GM21786 (cell line): ENCODE results near the gene CCDC78.
"Not testable (repeated sequence)": the region's sequence is repeated elsewhere in the genome, so short reads cannot be mapped to it uniquely, and the experiment has no call there.

ENCODE experiments used
- ATAC-seq: cut with Tn5 transposase; IDR thresholded peaks from one replicate; pipeline ENCODE4 v1.9.1; 2021; ENCODE audit not compliant: unreplicated experiment

CCDC78 gene

DNA sequence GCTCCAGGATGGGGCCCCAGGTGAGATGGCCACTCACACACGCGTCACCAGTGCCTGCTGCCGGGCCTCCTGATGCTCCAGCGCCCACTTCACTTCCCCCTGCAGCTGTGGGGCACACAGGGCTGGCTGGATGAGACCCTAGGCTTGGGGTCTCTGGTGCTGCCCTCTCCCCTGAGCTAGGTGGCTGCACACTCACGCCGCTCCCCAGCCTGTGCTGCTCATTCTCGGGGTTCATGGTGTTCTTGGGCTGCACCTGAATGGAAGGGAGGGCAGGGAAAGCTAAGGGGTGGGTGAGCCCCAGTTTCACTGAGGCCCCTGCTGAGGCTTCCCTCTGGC, 1.2 kb downstream of the CCDC78 start:
- no peak for ATAC-seq

DNA sequence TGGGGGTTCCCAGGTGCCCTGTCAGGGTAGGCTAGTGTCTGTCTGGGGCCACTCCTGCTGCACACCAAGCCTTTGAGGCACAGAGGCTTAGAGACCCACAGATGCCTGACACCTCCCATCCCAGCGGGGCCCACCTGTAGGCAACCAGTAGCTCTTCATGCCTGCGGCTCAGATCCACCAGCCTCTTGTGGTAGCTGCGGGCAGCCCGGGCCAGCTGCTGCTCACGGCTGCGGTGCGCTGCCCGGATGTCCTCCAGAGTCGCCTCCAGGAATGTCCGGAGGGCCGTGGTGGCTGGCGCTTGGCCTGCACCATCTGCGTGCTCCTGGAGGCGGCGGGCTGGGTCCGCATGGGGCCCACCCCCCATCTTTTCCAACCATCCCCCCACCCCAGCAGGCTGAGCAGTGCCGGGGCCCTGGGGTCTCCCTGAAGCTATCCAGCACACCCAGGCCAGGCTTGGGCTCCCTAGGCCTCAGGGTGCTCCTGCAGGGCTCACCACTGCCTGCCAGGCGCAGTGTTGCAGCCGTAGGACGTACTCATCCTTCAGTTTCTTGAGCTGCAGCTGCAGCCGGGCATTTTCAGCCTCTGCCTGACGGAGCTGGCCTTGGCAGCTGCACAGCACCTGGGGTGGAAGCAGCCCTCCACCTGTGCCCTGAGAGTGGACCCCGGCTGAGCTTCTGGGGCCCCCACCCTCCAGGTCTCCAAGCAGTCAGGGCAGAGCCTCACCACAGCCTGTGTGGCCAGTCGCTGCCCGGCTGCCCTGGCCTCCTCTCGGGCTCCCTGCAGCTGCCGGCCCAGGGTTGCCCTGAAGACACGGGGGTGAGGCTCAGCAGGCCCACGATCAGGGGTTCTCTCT, 1.8 kb downstream of the CCDC78 start:
- no peak for ATAC-seq

DNA sequence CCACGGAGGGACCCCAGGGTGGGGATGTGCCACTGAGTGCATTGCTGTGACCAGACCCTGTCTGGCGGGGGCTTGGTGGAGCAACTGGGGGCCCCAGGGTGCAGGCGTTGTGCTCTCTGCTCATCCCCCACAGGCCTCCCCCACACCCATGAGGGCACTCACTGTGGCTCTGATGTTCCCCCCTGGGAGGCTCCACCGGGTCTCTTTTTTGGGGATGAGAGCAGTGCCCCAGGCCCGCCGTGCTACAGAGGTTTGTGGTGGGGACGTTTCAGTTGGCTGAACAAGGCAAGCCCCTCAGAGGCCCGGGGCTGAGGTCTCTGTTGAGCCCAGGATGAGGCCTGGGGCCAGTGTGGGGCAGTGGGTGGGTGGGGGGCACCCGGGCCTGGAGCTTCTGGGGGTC, 2.5 kb downstream of the CCDC78 start:
- no peak for ATAC-seq

DNA sequence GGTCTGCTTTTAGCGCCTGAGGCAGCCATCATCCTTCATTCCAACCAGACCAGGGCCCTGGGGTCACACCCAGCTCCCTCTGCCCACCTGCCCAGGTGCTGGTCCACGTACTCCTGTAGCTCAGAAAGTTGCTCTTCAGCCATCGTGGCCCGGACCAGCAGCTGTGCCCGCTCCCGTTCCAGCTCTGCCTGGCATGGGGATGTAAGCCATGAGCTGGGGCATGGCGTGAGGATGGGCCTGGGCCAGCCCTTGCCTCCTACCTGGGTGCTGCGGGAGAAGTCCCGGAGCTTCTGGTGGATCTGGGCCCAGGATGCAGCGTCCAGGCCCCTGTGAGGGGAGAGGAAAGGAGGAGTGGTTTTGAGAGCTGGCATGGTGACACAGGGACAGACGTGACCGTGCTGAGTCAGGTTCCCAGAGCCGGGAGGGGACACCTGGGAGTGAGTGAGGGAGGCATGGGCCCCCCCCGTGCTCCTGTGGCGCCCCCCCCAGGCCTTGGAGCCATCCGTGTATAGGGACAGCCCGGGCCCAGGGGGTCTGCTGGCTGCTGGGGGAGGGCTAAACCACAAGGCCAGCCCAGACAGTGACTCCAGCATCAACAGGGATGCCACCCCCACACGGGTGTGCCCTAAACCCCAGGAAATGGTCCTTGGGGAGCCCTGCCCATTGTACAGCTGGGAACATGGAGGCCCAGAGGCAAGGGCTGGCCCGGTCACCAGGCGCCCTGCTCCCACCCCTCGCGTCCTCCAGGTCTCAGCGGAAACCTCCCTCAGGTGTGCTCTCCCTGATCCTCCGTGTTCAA, 3.2 kb downstream of the CCDC78 start:
- no peak for ATAC-seq

DNA sequence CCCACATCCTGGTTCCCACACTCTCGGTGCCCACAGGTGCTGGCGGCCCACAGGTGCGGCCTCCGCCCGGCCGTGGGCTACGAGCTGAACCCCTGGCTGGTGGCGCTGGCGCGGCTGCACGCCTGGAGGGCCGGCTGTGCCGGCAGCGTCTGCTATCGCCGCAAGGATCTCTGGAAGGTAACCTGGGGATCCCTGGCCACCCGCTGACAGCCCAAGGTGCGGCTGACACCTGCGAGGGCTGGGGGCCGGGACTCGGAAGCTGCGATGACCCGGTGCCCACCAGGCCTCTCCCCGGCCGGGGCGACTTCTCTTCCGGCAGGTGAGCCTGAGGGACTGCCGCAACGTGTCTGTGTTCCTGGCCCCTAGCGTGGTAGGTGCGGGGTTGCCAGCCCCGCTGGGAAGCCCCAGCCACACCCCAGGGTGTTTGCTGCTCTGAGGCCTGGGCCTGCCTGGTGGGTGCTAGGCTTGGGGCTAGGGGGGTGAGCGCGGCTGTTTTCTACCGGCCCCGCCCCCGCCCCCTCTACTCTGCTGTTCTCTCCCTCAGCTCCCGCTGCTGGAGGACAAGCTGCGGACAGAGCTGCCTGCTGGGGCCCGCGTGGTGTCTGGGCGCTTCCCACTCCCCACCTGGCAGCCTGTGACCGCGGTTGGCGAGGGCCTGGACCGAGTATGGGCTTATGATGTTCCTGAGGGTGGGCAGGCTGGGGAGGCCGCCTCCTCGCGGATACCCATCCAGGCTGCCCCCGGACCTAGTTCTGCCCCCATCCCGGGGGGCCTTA, 4.3 kb downstream of the CCDC78 start:
- ATAC-seq: no peak

DNA sequence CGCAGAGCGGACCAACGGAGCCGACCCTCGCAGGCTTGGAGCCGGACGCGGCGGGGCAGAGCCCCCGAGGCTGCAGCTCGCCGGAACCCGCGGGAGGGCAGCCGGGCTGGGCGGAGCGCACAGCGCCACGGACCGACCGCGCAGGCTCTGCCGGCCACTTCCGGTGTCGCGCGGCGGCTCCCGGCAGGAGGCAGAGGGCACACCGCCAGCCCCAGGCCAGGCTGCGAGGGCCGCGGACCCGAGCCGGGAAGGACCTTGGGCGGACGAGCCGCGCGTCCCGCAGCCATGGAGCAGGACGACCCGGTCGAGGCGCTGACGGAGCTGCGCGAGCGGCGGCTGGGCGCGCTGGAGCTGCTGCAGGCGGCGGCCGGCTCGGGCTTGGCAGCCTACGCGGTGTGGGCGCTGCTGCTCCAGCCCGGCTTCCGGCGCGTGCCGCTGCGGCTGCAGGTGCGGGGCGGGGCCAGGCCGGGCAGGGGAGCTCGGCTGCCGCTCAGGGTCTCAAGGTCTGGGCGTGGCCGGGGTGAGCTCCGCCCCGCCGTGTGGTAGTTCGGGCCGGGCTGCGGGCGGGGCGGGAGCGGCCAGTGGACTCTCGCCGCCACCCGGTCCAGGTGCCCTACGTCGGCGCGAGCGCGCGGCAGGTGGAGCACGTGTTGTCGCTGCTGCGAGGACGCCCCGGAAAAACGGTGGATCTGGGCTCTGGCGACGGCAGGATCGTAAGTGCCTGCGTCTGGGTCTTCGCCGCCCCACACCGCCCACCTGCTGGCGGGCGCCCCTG, 5.1 kb downstream of the CCDC78 start, which contains the start of gene ANTKMT:
Gene ANTKMT (plus strand): TSS at position 157 of the 775 bp plus-strand sequence. CDS start 129 bp downstream, at position 286.
- ATAC-seq: peak; percentile 66

DNA sequence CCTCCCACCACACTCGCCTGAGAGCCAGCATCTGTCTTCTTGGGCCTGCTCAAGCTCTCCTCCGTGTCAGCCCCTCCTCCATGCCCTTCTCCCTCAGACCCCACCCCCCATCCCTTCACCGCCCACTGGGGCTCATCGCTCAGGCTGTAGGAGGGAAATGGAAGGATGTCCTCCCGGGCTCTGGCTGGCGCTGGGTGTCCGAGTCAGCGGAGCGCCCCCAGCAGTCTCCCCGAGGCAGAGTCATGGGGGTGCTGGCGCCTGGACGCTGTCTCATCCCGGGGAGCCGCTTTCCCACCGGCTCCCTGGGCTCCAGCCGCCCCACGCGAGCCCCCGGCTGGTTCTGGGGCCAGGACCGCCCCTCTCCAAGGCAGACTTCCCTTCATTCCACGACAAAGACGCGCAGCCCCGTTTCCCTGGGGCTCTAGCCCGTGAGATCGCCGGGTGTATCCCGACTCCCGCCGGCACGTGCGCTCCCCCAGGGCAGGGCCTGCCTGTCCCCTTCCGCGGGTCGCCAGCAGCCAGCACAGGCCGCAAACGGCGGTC, 5.7 kb downstream of the CCDC78 start:
- ATAC-seq: no peak

DNA sequence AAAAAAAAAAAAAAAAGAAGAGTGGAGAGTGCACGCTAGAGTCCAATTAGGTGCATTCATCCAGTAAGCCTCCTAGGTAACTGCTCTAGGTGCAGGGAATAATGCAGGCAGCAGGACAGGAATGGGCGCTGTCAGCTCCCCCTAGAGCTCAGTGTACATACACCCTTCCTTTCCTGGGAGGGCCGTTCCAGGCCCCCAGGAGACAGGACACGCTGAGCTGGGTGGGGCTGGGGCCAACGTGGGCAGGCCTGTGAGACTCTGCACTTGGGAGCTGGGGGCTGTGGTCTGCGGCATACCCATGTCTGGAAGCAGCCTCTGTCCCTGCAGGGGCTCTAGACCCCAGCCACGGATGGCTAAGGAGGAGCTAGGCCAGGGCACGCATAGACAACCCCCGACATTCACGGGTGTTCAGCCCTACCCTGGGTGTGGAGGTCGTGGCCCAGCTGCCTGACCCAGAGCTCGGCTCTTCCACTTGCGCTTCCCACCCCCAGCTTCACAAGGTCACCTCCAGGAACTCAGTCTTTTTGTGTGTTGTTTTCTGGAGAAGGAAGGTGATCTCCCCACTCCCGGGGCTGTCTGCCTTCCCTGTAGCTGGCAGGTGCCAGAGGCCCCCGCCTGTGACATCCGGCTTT, 6.3 kb downstream of the CCDC78 start:
- no peak for ATAC-seq

DNA sequence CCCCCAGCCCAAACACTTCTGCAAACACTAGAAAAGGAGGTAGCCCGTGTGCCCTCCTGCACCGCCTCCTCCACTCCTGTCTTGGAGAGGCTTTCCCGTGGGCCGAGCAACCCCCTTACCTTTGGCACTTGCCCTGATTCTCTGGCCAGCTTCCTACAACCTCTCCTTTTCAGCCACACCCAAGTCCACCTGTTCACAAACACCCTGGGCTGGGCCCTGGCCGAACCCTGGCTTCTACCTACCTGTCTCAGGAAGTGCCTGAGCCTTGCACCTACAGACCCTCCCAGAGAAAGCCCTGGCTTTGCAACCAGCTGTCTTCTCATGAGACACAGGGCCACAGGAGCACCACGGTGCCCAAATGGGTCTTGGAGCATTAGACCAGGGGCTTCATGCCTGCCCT, 7.3 kb downstream of the CCDC78 start:
- ATAC-seq: no peak

DNA sequence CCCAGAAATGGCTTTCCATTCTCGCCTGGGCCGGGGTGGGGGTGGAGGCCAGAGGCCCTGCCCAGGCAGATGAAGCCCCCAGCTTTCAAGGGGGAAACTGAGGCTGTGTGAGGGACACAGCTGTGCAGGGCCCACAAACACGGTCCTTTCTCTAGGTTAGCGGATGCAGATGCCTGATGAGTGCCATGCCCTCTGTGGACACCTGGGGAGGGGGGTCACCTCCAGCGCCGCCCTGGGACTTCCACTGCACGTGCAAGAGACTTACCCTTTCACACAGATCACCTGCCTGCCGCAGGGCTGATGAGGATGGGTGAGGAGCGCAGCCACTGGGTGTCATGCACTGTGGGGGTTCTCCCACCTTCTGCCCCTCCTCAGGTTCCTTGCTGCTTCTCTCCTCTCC, 7.9 kb downstream of the CCDC78 start:
- no peak for ATAC-seq

DNA sequence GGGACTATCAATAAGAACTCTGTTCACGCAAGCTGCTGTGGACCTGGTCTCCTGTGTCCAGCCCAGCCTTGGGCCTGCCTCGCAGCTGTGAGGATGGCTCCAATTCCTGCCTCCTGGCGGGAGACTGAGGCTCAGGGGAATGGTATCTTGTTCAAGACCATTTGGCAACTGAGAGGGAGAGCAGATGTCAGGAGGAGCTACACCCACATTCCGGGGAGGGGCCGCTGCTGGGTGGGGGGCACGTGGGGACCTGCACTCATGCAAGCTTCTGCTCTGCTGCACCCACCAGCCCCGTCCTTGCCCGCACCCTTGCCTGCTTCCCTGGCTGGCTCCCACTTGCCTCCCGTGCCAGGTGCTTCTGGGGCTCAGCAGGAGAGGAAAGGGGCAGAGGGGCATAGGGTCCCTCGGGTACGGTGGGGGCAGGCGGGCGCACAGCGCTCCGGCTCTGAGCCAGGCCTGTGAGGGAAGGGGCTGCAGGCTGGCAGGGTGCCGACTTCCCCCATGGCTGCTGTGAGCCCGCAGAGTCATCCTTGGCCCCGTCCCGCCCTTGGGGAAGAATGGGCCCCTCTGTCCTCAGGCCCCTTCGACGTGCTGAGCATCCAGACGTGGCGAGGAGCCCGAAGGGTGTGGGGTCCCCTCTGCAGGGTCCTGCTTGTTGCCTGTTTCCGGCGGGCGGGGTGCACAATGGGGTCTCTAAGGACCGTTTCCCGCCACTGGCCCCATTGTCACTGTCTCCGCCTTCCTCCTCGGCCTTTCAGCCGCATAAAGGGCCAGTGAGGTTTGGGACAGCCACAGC, 8.6 kb downstream of the CCDC78 start:
- ATAC-seq: no peak

DNA sequence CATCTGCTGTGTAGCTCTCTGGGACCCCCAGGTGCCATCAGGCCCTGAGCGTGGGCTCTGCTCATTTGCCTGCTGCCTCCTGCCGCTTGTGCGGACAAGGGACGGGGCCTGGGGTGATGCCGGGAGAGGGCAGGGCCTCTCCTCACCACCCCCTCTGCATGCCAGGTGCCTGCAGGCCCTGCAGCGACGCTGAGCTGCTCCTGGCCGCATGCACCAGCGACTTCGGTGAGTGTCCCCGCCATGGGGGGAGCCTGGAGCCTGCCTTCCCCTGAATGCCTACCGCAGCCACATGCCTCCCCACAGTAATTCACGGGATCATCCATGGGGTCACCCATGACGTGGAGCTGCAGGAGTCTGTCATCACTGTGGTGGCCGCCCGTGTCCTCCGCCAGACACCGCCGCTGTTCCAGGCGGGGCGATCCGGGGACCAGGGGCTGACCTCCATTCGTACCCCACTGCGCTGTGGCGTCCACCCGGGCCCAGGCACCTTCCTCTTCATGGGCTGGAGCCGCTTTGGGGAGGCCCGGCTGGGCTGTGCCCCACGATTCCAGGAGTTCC, 9.4 kb downstream of the CCDC78 start:
- no peak for ATAC-seq

DNA sequence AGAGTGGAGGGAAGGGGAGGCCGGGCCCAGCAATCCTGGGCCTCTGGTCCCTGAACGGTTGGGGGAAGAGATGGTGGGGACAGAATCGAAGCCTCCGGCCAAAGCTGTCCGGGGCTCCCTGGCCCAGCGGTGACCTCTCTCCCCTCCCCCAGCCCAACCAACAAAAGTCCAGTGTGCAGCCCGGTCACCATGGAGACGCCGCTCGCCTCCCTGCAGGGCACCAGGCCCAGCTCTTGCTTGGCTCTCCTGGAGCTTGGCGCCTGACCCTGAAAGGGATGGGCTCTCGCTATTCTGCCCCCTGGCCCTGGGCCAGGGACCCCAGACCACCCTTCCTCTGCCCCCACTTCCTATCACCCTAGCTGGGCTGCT, 10.1 kb downstream of the CCDC78 start:
- ATAC-seq: no peak

DNA sequence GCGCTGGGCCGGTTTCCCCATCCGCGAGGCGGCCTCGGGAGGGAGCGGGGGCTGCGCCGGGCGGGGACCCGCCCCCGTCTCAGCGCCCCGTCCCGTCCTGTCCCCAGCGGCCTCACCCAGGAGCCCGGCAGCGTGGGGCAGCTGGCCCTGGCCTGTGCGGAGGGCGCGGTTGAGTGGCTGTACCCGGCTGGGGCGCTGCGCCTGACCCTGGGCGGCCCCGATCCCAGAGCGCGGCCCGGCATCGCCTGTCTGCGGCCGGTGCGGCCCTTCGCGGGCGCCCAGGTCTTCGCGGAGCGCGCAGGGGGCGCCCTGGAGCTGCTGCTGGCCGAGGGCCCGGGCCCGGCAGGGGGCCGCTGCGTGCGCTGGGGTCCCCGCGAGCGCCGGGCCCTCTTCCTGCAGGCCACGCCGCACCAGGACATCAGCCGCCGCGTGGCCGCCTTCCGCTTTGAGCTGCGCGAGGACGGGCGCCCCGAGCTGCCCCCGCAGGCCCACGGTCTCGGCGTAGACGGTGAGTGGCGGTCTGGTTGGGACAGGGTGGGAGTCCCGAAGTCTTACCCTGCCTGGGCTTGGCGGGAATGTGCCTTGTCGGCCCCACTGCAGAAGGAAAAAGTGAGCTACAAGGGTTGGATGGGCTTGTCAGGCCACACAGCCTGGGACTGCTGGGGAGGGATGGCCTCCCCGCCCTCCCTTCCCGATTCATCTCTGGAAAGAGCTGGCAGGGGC, 10.6 kb downstream of the CCDC78 start:
- no peak for ATAC-seq

DNA sequence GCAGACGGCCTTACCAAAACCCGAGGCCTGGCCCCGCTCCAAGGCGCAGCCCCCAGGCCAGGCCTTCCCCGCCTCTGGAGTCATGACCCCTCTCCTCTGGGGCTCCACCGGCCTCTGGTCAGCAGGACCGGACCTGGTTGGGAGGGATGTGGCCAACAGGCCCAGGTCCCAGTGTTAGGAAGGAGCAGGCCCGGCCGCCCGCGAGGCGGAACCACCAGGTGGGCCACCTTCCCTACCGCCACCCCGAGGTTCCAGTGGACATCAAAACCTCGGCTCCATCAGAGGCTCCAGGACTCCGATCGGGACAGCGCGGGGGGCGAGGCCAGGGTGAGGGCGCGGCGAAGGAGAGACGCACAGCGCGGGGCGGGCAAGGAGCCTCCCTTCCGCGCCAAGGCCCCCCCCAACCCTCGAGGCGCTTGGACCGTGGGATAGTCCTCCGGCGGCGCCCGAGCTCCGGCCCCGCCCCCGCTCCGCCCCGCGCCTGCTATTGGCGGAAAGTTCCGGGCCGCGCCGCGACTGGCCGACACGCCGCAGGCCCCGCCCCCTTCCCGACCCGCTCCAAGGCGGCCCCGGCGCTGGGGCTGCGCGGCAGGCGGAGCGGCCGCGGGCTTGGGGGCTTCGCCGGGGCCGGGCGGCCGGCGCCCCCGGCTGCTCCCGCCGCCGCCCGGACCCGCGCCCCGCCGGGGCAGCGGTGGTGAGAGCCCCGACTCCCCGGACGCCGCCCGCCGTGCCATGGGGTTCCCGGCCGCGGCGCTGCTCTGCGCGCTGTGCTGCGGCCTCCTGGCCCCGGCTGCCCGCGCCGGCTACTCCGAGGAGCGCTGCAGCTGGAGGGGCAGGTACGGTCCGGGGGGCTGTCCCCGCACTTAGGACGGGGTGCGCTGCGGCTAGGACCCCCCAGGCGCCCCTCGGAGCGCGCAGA, 11.4 kb downstream of the CCDC78 start, which contains the start of gene METRN:
Gene METRN (plus strand): TSS at position 561 of the 919 bp plus-strand sequence. CDS start 172 bp downstream, at position 733.
- peak; percentile 67 for ATAC-seq

DNA sequence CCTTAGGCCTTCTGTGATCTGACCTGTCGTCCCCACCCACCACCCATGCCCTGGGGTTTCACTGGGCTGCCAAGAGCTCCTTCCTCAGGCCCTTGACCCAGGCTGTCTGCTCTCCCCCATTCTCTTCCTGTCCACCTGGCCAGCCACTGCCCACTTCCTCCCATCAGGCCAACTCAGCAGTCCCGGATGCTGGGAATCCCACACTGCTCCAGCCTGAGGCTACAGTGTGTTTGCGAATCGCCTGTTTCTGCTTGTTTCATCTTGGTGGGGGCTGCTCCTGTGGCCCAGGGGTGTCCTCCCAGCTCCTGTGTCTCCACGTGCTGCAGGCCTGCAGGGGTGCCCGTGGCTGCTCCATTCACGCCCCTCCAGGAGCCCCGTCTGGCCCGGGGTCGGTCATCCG, 12.2 kb downstream of the CCDC78 start:
- ATAC-seq: no peak

DNA sequence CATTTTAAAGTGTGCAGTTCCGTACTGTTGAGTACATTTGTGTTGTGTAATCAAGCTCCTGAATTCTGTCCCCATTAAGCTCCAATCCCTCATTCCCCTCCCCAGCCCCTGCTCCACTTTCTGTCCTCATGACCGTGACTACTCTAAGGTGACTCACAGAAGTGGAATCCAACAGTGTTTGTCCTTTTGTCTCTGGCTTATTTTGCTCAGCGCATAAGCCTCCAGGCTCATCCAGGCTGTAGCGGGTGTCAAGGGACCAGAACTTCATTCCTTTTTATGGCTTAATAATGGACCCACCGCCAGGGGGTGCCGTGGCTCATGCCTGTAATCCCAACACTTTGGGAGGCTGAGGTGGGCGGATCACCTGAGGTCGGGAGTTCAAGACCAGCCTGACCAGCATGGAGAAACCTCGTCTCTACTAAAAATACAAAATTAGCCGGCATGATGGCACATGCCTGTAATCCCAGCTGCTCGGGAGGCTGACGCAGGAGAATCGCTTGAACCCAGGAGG, 13.4 kb downstream of the CCDC78 start:
- not testable (repeated sequence) for ATAC-seq
